Hypothalamus (tissue), 51 donors: ENCODE data around the gene SCNN1A.
A peak's percentile ranks its signal among the peaks of the same experiment; 100 is the strongest.

Experiments used
- DNase-seq, 51 donors: peaks; one replicate each; lab custom pipeline; 2025; lab: John Stamatoyannopoulos, UW

The SCNN1A gene

GRCh38 chr12:6375269-6376078 lies at the start of gene SCNN1A:
Gene SCNN1A, minus strand, starts transcription at chr12:6375563. Its CDS starts 780 bp downstream, at chr12:6374783.
- no peak for DNase-seq

GRCh38 chr12:6424866-6425265 lies 49.5 kb upstream of the SCNN1A start:
- DNase-seq: no peak

- no peak for DNase-seq
Observed at GRCh38 chr12:6424008-6424347, 48.6 kb upstream of the SCNN1A start.

- DNase-seq: peak in 46 of 51 donors; percentile 8 to 83 (median 60)
Observed at GRCh38 chr12:6423267-6424007, 48.1 kb upstream of the SCNN1A start.

GRCh38 chr12:6420364-6420763 lies 45.0 kb upstream of the SCNN1A start:
- DNase-seq: no peak

- DNase-seq: no peak
Observed at GRCh38 chr12:6418796-6419195, 43.4 kb upstream of the SCNN1A start.

GRCh38 chr12:6416596-6416995 lies 41.2 kb upstream of the SCNN1A start:
- DNase-seq: peak in 3 of 51 donors; percentile 6 to 36 (median 8)

- DNase-seq: no peak
Observed at GRCh38 chr12:6407236-6407954, 32.0 kb upstream of the SCNN1A start.

GRCh38 chr12:6405963-6406362 lies 30.6 kb upstream of the SCNN1A start:
- DNase-seq: no peak

GRCh38 chr12:6404390-6404789 lies 29.0 kb upstream of the SCNN1A start:
- DNase-seq: no peak

GRCh38 chr12:6399884-6400644 lies 24.7 kb upstream of the SCNN1A start:
- DNase-seq: no peak

- DNase-seq: no peak
Observed at GRCh38 chr12:6396031-6396430, 20.7 kb upstream of the SCNN1A start.

- DNase-seq: no peak
Observed at GRCh38 chr12:6394398-6394797, 19.0 kb upstream of the SCNN1A start.

GRCh38 chr12:6393109-6393508 lies 17.7 kb upstream of the SCNN1A start:
- no peak for DNase-seq

GRCh38 chr12:6392504-6392903 lies 17.1 kb upstream of the SCNN1A start:
- DNase-seq: no peak

- DNase-seq: no peak
Observed at GRCh38 chr12:6391013-6391412, 15.7 kb upstream of the SCNN1A start.

- no peak for DNase-seq
Observed at GRCh38 chr12:6390084-6390799, 14.9 kb upstream of the SCNN1A start.

GRCh38 chr12:6387541-6387940 lies 12.2 kb upstream of the SCNN1A start:
- DNase-seq: no peak

- DNase-seq: no peak
Observed at GRCh38 chr12:6386491-6386890, 11.1 kb upstream of the SCNN1A start.

GRCh38 chr12:6386038-6386437 lies 10.7 kb upstream of the SCNN1A start:
- DNase-seq: no peak
